ENCODE measurements around the gene ZBTB14.

GRCh38 chr18:5309888-5310470 lies 14.5 kb upstream of the ZBTB14 start:
- TF ChIP-seq CTCF (IDR thresholded peaks at IDR 0.05; ENCODE audit: low read depth, low read length, missing input control) (no peak), RXRA (IDR thresholded peaks at IDR 0.05) (no peak), JUND (IDR thresholded peaks at IDR 0.05) (no peak), GABPA (IDR thresholded peaks at IDR 0.05 in 1 of 2, conservative IDR thresholded peaks at IDR 0.05 in 1 of 2) (no peak), REST (IDR thresholded peaks at IDR 0.05) (no peak), EGR1 (IDR thresholded peaks at IDR 0.05; ENCODE audit: low read depth in 2 of 2) (no peak)
